NB4 (cell line): Measurements from ENCODE around the gene BMP7.

Experiments
- CTCF ChIP-seq: IDR thresholded peaks from one replicate; pipeline ENCODE4 v1.5.1; 2012; ENCODE audit warnings: low read depth, low read length
- POLR2A ChIP-seq: IDR thresholded peaks from 2 replicates; pipeline ENCODE4 v1.6.1; 2011; ENCODE audit warnings: mild to moderate bottlenecking; ENCODE audit not compliant: insufficient read length; ENCODE audit errors: extremely low read depth

GRCh38 chr20:57216669-57217068, 49.8 kb downstream of the BMP7 start:
- no peak for TF ChIP-seq CTCF
- no peak for TF ChIP-seq POLR2A
